HS-5 (cell line): Measurements from ENCODE around the gene EIF2B2.
"Not testable (repeated sequence)": the region's sequence is repeated elsewhere in the genome, so short reads cannot be mapped to it uniquely, and the experiment has no call there.

Experiments used
- DNase-seq: peaks from one replicate; pipeline ENCODE4 v3.0.0-alpha.2; 2012; ENCODE audit warnings: low read depth

EIF2B2 gene

GRCh38 chr14:74995781-74996180, 6.9 kb upstream of the EIF2B2 start:
- DNase-seq: not testable (repeated sequence)

GRCh38 chr14:75001261-75001660, 1.5 kb upstream of the EIF2B2 start:
- DNase-seq: no peak

GRCh38 chr14:75001899-75002298, 822 bp upstream of the EIF2B2 start:
- no peak for DNase-seq

- no peak for DNase-seq
Observed at GRCh38 chr14:75003250-75004027, 718 bp downstream of the EIF2B2 start.

GRCh38 chr14:75005357-75005756, 2.6 kb downstream of the EIF2B2 start:
- DNase-seq: no peak

GRCh38 chr14:75009176-75009575, 6.5 kb downstream of the EIF2B2 start:
- no peak for DNase-seq

GRCh38 chr14:75010472-75011093, 7.9 kb downstream of the EIF2B2 start:
- DNase-seq: no peak

- DNase-seq: peak; percentile 46
Observed at GRCh38 chr14:75011356-75011994, 8.8 kb downstream of the EIF2B2 start.

GRCh38 chr14:75013290-75013689, 10.6 kb downstream of the EIF2B2 start:
- no peak for DNase-seq

GRCh38 chr14:75015496-75015895, 12.8 kb downstream of the EIF2B2 start:
- no peak for DNase-seq

GRCh38 chr14:75016815-75017214, 14.1 kb downstream of the EIF2B2 start:
- no peak for DNase-seq

- no peak for DNase-seq
Observed at GRCh38 chr14:75018694-75019093, 16.0 kb downstream of the EIF2B2 start.

- DNase-seq: no peak
Observed at GRCh38 chr14:75022655-75023054, 19.9 kb downstream of the EIF2B2 start.

GRCh38 chr14:75023108-75023507, 20.4 kb downstream of the EIF2B2 start:
- no peak for DNase-seq

- no peak for DNase-seq
Observed at GRCh38 chr14:75025082-75025481, 22.4 kb downstream of the EIF2B2 start.

- no peak for DNase-seq
Observed at GRCh38 chr14:75025876-75026275, 23.2 kb downstream of the EIF2B2 start.

- no peak for DNase-seq
Observed at GRCh38 chr14:75030147-75030546, 27.4 kb downstream of the EIF2B2 start.

- no peak for DNase-seq
Observed at GRCh38 chr14:75032939-75033338, 30.2 kb downstream of the EIF2B2 start.

GRCh38 chr14:75040507-75040906, 37.8 kb downstream of the EIF2B2 start:
- DNase-seq: no peak

GRCh38 chr14:75040959-75041358, 38.2 kb downstream of the EIF2B2 start:
- DNase-seq: no peak

- no peak for DNase-seq
Observed at GRCh38 chr14:75041613-75042012, 38.9 kb downstream of the EIF2B2 start.

- no peak for DNase-seq
Observed at GRCh38 chr14:75042035-75042434, 39.3 kb downstream of the EIF2B2 start.

- peak; percentile 46 for DNase-seq
Observed at GRCh38 chr14:75044322-75044721, 41.6 kb downstream of the EIF2B2 start.
